NAMALWA (cell line): ENCODE results near the gene MAFG.

ENCODE experiments used
- DNase-seq: peaks from one replicate; pipeline ENCODE4 v3.0.0-alpha.2; 2015; ENCODE audit warnings: low spot score

MAFG gene

GRCh38 chr17:81898029-81898866, 29.3 kb downstream of the MAFG start:
- DNase-seq, result no peak

GRCh38 chr17:81895400-81895799, 32.1 kb downstream of the MAFG start:
- DNase-seq, result no peak

- DNase-seq, result no peak
Observed at GRCh38 chr17:81891303-81891552, 36.3 kb downstream of the MAFG start.

GRCh38 chr17:81890447-81891302, 36.9 kb downstream of the MAFG start:
- no peak for DNase-seq

- DNase-seq, result no peak
Observed at GRCh38 chr17:81889602-81890001, 37.9 kb downstream of the MAFG start.

- no peak for DNase-seq
Observed at GRCh38 chr17:81888988-81889595, 38.4 kb downstream of the MAFG start.

GRCh38 chr17:81888105-81888987, 39.2 kb downstream of the MAFG start:
- DNase-seq, result no peak

GRCh38 chr17:81885869-81886548, 41.5 kb downstream of the MAFG start:
- no peak for DNase-seq

- DNase-seq, result no peak
Observed at GRCh38 chr17:81885454-81885853, 42.1 kb downstream of the MAFG start.

GRCh38 chr17:81884968-81885367, 42.6 kb downstream of the MAFG start:
- no peak for DNase-seq

- no peak for DNase-seq
Observed at GRCh38 chr17:81884520-81884919, 43.0 kb downstream of the MAFG start.

- no peak for DNase-seq
Observed at GRCh38 chr17:81879121-81879520, 48.4 kb downstream of the MAFG start.

GRCh38 chr17:81878294-81878693, 49.2 kb downstream of the MAFG start:
- DNase-seq, result no peak

GRCh38 chr17:81877569-81877968, 50.0 kb downstream of the MAFG start:
- DNase-seq, result no peak

- peak; percentile 91 for DNase-seq
Observed at GRCh38 chr17:81871387-81872230, 55.9 kb downstream of the MAFG start.

- no peak for DNase-seq
Observed at GRCh38 chr17:81870981-81871386, 56.6 kb downstream of the MAFG start, which contains the start of gene ARHGDIA. Gene ARHGDIA (minus strand): TSS chr17:81871337. CDS start chr17:81869930, 1,407 bp downstream.

- peak; percentile 67 for DNase-seq
Observed at GRCh38 chr17:81870131-81870980, 57.2 kb downstream of the MAFG start.

GRCh38 chr17:81869221-81870130, 58.1 kb downstream of the MAFG start:
- no peak for DNase-seq
